ENCODE data around the gene CSRP1.

- TF ChIP-seq POLR2A (IDR thresholded peaks at IDR 0.05): no peak
- TF ChIP-seq CTCF (IDR thresholded peaks at IDR 0.05): no peak
Measured at GRCh38 chr1:201542309-201543035, 35.5 kb upstream of the CSRP1 start.
